ENCODE results near the gene PKNOX1.
"Not testable (repeated sequence)": the region's sequence is repeated elsewhere in the genome, so short reads cannot be mapped to it uniquely, and the experiment has no call there.

The PKNOX1 gene

DNA sequence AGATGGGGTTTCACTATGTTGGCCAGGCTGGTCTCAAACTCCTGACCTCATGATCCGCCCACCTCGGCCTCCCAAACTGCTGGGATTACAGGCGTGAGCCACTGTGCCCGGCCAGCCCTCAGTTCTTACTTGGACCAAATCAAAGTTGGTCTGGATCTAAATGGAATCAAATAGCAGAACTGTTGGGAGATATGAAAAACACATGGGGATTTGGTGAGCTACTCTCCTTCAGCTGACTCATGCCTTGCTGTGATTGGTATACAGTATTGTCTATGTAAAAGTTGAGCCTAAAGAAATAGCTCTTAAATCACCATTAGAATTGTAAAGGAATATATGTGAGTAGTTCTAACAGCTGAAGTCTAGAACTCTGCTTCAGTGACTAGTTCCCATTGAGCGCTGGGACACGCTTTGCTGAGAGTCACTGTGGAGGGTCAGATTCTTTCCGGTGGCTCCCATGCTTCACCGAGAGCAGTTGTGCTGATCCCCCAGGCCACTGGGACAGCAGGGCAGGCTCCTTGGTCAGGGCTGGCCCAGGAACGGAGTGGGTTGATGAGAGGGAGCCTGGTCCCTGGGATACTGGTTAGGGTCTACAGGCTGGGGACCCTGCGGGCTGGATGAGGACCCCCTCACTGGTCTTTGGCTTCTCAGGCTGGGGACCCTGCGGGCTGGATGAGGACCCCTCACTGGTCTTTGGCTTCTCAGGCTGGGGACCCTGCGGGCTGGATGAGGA, 14.0 kb downstream of the PKNOX1 start:
- DNase-seq = no peak

DNA sequence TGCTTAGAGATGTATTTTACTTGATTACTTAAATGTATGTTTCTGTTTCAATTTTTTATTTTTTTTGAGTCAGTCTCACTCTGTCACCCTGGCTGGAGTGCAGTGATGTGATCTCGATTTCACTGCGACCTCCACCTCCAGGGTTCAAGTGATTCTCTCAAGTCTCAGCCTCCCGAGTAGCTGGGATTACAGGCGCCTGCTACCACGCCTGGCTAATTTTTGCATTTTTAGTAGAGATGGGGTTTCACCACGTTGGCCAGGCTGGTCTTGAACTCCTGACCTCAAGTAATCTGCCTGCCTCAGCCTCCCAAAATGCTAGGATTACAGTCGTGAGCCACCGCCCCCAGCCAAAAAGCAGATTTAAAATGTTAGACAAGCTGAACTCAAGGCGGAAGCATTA, 15.0 kb downstream of the PKNOX1 start:
- not testable (repeated sequence) for DNase-seq

DNA sequence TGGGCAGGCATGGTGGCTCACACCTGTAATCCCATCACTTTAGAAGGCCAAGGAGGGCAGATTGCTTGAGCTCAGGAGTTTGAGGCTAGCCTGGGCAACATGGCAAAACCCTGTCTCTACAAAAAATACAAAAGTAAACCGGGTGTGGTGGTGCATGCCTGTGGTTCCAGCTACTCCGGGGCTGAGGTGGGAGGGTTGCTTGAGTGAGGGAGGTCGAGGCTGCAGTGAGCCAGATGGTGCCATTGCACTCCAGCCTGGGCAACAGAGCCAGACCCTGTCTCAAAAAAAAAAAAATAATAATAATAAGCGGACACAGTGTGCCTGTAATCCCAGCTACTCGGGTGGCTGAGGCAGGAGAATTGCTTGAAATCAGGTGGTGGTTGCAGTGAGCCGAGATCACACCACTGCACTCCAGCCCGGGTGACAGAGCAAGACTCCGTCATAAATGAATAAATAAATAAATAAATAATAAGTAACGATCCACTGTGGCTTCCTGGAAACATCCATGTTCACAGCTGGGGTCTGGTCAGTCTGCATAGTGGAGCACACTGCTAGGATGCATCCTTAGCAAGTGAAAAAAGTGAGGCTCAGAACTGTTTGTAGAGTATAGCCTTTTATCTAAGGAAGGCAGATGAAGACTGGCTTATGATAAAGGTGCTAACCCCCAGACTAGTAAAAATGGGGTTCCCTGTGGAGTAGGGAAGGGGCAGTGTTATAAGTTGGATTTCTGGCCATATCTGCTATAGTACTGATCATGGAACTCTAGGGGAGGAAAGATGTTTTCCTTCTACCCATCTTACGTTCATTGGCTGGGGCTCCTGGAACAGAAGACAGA, 15.7 kb downstream of the PKNOX1 start:
- no peak for DNase-seq

DNA sequence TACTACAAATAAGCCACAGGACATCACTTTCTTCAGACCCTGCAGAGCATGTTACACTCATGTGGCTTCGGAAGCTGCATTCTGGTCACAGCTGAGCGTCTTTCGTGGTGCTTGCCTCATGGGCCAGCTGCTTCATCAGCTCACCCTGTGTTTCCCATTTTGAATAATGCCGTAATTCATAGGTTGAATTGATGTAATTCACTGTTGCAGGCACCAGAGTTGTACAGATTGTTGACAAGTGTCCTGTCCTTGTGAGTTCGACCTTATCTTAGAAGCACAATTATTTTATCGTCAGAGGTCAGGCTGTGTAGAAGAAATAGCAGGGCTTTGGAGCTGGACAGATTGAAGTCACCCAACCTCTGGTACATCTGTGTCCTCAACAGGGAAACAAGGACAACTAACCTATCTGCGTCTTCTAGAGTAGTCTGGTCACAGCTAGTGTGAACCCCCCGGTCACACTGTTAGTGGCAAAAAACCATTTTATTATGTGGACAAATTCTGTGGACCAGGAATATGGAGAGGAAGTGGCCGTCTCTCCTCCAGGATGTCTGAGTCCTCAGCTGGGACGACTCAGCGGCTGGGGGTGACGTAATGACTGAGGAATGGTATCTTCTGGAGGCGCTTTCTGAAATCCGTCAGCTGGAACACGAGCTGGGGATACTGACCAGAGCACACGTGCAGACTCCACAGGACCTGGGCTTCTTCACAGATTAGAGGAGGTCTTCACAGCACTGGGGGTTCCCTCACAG, 17.8 kb downstream of the PKNOX1 start:
- no peak for DNase-seq

DNA sequence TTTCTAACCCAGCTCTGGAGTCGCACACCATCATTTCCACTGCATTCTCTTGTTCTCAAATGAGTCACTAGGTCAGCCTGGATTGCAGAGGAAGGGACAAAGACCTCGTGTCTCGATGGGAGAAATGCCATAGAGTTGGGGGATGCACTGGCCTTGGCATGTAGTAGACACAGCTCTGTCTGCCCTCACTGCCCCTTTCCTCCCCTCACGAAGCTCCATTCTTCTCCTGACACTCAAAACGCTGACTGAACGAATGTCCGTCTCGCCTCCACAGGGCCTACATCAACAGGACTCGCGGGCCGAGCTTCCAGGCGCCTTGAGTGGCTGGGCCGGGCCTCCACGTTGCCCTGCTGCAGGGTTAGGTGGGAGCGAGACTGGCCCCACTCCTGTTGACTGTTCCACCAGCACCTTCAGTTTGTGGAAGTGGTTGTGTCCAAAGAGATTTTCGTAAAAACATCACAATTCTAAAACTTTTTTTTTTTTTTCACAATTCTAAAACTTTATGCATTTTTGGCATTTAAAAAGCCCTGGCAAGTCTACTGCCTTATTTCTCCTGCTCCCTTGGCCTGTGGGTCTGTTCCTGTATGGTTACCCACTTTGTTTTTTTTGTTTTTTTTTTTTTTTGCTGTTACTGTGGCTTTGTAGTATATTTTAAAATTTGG, 18.8 kb downstream of the PKNOX1 start:
- DNase-seq = no peak

DNA sequence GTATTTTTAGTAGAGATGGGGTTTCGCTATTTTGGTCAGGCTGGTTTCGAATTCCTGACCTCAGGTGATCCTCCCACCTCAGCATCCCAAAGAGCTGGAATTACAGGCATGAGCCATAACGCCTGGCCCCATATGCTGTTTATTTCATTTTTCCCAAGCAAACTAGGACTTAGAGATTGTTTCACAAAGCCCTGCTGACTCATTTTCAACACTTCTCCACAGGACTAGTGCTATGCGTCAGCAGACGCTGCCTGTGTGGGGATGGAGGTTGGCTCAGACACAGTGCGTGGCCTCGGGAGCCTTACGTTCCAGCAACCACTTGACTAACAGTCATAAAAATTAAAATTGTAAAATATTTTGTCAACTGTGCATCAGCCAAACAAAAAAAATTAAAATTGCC, 22.7 kb downstream of the PKNOX1 start:
- no peak for DNase-seq

DNA sequence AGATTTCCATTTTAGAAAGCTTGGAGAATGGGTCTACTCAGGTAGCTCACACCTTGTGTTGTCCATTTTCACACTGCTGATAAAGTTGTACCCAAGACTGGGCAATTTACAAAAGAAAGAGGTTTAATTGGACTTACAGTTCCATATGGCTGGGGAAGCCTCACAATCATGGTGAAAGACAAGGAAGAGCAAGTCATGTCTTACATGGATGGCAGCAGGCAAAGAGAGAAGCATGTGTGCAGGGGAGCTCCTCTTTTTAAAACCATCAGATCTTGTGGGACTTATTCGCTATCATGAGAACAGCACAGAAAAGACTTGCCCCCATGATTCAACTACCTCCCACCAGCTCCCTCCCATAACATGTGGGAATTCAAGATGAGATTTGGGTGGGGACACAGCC, 23.6 kb downstream of the PKNOX1 start:
- DNase-seq = not testable (repeated sequence)

DNA sequence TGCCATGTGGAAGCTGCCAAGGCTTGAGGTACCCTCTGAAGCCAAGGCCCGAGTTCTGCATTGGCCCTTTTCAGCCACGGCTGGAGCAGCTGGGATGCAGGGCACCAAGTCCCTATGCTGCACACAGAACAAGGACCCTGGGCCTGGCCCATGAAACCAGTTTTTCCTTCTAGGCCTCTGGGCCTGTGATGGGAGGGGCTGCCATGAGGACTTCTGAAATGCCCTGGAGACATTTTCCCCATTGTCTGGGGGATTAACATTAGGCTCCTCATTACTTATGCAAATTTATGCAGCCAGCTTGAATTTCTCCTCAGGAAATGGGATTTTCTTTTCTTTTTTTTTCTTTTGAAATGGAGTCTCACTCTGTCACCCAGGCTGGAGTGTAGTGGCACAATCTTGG, 24.8 kb downstream of the PKNOX1 start:
- not testable (repeated sequence) for DNase-seq

DNA sequence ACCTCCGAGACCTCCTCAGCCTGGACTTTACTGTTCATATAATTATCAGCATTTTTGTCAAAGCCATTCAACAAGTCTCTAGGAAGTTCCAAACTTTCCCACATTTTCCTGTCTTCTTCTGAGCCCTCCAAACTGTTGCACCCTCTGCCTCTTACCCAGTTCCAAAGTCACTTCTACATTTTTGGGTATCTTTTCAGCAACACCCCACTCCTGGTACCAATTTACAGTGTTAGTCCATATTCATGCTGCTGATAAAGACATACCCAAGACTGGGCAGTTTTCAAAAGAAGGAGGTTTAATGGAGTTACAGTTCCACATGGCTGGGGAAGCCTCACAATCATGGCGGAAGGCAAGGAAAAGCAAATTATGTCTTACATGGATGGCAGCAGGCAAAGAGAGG, 25.7 kb downstream of the PKNOX1 start:
- not testable (repeated sequence) for DNase-seq

DNA sequence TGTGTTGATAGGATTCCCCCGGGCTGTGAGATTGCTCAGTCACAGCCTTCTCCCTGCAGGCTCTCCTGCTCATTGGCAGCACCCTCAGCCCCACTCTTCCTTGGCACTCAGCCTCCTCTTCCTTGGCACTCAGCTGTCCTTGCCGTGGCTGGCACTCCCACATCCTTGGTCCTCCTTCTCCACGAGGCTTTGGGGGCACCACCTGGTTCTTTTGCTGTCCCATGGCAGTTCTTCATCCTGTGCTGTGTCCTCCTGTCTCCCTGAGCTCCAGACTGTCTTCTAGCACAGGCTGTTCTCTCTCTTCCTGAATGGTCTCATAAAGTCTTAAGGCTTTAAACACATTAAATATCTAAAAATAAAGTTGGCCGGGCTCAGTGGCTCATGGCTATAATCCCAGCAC, 27.0 kb downstream of the PKNOX1 start:
- no peak for DNase-seq

DNA sequence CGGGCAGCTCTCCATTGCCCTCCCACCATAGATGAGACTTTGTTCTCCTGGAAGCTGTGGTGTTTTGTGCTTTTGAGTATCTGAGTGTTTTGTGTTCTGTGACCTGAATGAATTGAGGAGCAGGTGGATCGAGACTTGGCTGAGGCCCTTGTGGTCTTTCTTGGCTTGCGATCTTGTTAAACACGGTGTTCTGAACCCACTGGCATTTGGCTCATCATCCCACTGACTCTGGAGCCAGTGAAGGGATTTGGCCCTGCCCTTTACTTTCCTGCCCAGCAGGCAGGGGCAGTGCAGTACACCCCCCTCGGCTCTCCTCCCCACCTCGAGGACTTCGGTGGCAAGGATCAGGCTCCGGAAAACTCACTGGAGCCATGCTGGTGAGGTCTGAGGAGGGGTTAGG, 30.6 kb downstream of the PKNOX1 start:
- DNase-seq = no peak

DNA sequence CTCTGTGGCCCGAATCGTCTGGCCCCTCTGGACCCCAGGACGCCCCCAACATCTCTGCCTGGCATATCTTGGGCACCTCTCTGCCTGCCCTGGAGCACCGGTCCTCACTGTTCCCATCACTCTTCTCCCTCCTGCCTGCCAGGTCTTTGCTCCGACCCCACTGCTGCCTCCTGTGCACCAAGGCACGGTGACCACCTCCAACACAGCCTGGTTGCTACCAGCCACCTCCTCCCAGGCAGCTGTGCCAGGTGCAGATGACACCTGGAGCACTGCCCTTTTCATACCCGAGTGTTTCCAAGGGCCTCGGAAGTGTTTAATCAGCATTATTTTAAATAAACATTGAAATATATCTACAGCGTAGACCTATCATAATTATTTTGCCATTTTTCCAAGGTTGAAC, 31.3 kb downstream of the PKNOX1 start:
- DNase-seq = no peak

DNA sequence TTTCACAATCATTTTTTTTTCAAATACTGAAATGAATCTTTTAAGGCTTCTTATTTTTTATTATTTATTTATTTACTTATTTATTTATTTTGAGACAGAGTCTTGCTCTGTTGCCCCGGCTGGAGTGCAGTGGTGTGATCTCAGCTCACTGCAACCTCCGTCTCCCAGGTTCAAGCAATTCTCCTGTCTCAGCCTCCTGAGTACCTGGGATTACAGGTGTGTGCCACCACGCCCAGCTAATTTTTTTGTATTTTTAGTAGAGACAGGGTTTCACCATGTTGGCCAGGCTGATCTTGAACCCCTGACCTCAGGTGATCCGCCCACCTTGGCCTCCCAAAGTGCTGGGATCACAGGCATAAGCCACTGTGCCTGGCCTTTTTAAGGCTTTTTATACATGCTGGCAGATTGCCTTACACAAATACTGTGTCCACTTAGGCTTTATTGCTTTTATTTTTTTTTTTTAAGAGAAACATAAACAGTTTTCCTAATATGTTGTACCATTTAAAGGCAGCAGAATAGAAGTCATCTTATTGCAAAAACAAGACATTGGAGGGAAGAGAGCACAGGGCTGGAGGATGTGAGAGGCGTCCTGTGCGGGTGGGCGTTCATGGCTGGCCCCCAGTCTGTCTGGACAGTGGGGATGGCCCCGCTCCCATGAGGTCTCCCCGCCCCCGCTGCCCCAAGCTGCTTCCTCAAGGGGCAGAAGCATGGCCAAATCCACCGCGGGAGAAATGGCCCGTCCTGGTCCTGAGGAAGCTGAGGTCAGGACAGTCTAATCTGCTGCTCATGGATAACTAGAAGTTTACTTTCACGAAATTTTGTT, 31.9 kb downstream of the PKNOX1 start:
- not testable (repeated sequence) for DNase-seq

DNA sequence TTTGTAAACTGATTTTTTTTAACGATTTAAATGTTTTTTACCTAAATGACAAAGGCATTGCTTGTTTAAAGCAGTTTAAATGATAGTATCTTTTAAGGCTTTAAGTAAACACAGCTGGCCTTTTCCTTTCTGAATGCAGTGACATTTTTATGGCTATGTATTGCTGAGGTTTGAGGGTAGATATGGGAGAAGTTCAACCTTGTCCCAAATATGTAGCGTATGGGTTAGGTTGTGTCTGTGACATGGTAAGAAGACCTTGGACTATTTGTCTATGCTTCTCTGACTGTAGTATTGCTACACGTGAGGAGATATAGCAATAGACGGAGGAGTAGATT, 32.5 kb downstream of the PKNOX1 start:
- DNase-seq = no peak

DNA sequence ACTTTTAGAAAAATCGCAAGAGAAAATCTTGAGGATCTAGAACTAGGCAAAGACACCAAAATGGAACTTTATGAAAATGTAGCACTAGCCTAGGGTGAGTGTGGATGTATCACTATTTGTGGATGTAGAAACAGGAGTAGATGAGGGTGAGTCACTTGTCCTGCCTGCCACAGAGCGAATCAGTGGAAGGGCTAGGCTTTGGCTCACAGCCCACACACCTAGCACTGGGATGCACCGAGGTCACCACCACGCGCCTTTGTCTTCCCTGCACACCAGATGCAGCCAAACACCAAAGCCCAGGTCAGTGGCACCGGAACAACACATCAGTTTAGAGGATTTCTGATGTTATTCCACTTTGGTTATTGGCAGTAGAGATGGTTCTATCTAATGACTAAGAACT, 38.2 kb downstream of the PKNOX1 start:
- no peak for DNase-seq

DNA sequence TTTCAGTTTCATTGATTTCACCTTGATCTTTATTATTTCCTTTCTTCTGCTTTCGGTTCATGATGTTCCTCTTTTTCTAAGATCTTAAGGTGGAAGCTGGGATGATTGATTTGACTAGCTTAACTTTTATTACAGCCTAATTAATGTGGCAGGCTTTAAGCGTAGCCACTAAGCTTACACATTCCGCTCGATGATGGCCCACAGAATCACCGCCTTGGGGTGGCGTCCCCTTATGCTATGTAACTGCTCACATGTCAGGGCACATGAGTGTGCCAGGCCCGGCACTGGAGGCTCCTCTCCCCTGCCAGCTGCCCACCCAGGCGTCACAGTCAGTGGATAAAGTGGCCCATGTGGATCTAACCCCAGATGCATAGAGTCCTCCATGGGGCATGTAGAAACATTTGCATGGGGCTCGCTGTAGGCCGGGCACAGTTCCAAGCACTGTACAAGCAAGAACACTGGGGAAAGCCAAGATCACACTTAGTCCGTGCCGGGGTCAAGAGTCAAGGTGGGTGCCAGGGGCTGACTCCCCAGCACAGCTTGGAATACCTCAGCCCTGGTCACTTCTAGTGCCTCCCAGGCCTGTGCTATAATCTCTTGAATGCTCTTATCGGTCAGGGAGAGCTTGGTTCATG, 41.7 kb downstream of the PKNOX1 start:
- DNase-seq = no peak

DNA sequence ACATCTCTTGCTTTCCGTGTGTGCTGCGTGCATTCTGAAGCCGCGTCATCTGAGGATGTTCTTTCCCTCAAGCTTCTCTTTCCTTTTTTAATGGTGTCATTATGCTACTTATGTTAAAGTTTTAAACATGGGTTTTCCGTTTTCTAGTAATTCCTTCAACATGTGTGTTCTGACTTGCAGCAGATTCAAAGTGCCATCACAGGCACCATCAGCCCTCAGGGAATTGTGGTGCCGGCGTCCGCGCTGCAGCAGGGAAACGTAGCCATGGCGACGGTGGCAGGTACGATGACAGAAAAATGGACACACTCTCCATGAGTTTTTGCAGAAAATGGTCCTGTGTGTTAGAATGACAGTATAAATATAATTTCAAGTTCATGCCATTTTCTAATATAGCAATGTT, 42.4 kb downstream of the PKNOX1 start:
- DNase-seq = no peak

DNA sequence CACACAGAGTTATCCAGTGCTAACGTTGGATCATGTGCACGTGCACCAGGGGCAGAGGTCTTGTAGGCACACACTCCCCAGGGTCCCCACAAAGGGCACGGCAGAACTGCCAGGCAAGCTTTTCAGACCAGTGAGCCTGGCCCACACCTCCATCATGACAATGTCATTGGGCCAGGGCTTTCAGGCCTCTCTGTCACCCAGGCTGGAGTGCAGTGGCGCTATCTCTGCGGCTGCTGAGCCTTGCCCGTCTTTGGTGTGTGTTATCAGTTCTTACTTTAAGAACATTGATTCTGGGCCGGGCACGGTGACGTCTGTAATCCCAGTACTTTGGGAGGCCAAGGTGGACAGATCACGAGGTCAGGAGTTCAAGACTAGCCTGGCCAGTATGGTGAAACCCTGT, 44.2 kb downstream of the PKNOX1 start:
- DNase-seq = no peak

DNA sequence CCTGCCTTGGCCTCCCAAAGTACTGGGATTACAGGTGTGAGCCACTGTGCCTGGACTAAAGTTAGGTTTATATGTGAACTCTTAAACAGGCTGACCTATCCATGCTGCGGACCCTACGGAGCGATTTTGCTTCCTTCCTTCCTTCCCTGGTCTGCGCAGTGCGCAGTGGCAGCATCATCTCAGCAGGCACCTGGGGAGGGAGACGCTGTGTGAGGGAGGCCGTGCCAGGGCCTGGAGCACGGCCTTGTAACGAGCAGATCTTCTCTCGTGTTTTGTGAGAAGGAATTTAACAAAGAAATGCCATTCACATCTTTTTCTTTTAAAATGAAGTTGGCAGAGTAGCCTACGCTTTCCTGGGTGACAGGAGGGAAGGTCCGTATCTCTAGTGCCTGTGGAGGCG, 45.8 kb downstream of the PKNOX1 start:
- no peak for DNase-seq

DNA sequence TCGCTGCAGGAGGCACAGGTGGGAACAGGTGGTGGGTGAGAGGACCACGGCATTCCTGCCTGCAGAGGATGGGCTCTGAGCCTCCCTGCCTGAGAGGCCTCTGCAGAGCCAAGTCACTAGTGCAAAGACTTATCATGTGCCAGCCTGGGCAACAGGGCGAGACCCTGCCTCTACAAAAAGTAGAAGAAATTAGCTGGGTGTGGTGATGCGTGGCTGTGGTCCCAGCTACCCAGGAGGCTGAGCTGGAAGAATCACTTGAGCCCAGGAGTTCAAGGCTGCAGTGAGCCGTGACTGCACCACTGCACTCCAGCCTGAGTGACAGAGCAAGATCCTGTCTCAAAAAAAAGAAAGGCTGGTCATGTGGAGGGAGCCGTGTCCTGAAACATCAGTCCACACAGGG, 46.4 kb downstream of the PKNOX1 start:
- no peak for DNase-seq

DNA sequence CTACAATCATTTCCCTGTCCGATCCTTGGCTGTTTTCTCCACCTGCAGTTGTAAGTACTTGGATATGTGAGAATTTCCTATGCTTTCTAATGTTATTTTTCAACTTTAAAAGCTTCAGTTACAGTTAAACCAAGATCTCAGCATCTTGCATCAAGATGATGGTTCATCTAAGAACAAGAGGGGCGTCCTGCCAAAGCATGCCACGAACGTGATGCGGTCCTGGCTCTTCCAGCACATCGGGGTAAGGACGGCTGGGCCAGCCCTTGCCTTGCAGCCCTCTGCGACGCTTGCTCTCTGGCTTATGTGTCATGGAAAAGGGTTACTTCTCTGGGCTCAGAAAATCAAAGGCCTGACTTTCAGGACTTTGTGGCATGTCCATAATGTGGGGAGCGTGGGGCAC, 46.8 kb downstream of the PKNOX1 start:
- DNase-seq = no peak

All from NK-92 treated with Interleukin-12 subunit alpha and Interleukin-12 subunit beta, amount 100 ng/mL, for 24 hours (cell line).